Adrenal gland (tissue), 12 donors: Measurements from ENCODE around the gene ATP4B. TPM values are rescaled to one million over a fixed set of nuclear protein-coding genes. Genes with fewer than 3 reads are reported as not detected.

Experiments
- DNase-seq, 7 donors: peaks; one replicate each; pipeline ENCODE4 v3.0.0-alpha.2; 2019 to 2020
- H3K27ac ChIP-seq, 5 donors: fragments of 200-600 bp; sonication (generic) in 4 of 5; 1 replicate in 3 of 5; 2 replicates in 2 of 5; pipeline versions ENCODE4 v1.5.1 to v1.8.0; 2016 to 2020; ENCODE audit warnings: mild to moderate bottlenecking in 1 of 5
- H3K27me3 ChIP-seq: fragments of 200-600 bp; 2 replicates; pipeline ENCODE4 v1.8.0; 2021
- H3K36me3 ChIP-seq, 2 donors: fragments of 200-600 bp; replicated peaks in 1 of 2; 1 replicate in 1 of 2; 2 replicates in 1 of 2; pipeline versions ENCODE4 v1.5.1 to v1.8.0; 2018 to 2022
- H3K4me1 ChIP-seq, 2 donors: fragments of 200-600 bp; replicated peaks in 1 of 2; 1 replicate in 1 of 2; 2 replicates in 1 of 2; pipeline versions ENCODE4 v1.5.1 to v1.8.0; 2018 to 2021
- H3K4me3 ChIP-seq, 4 donors: fragments of 200-600 bp; sonication (generic) in 3 of 4; one replicate each; pipeline ENCODE4 v1.5.1; 2016 to 2018
- H3K9me3 ChIP-seq, 3 donors: fragments of 200-600 bp; sonication (generic) in 1 of 3; replicated peaks in 1 of 3; 1 replicate in 2 of 3; 2 replicates in 1 of 3; pipeline versions ENCODE4 v1.5.1 to v1.8.0; 2016 to 2021
- POLR2A ChIP-seq, 2 donors: fragments of 450-650 bp; IDR thresholded peaks; one replicate each; pipeline ENCODE4 v1.6.1; 2017; ENCODE audit warnings: antibody characterized with exemption in 2 of 2, mild to moderate bottlenecking in 2 of 2, moderate library complexity in 1 of 2
- WGBS, 4 donors: extraction: QIAGEN DNeasy Blood & Tissue Kit in 2 of 4; methylation state at CpG; one replicate each; pipeline versions ENCODE4 v1.1.5 to v1.1.7; 2013 to 2017; 5-methylcytosine and 5-hydroxymethylcytosine counted together
- intact Hi-C, 2 donors: fragments of 100-400 bp; cut with DNase I; formaldehyde crosslinking; loops; one replicate each; pipeline versions ENCODE4 v1.14.1 to v1.15.0; 2022 to 2023
- polyA plus RNA-seq, 3 donors: library from polyadenylated mRNA; stranded (reverse); fragments of 200-250 nt in 2 of 3; fragments of 350-450 nt in 1 of 3; fragmentation: Illumina TruSeq in 1 of 3; extraction: RNeasy Lipid Tissue Mini Kit (QIAGEN cat#74804) in 1 of 3; gene quantifications; one replicate each; pipeline ENCODE4 v1.2.3, GENCODE V29; 2013 to 2014
- total RNA-seq, 9 donors: library from RNA; depleted of rRNA in 4 of 9; stranded (reverse); fragments of >200 nt in 4 of 9; fragments of 120-200 nt in 1 of 9; fragmentation: NEBNext Ultra II Directional in 1 of 9; extraction: Animal tissue kit (Norgen Biotek cat#: 25700) in 1 of 9; gene quantifications; one replicate each; pipeline versions ENCODE4 v1.1.0 to v1.2.4, GENCODE V29; 2013 to 2023
- TF ChIP-seq, protein P1 (sequence below), 6 experiments: fragments of 450-650 bp in 4 of 6; fragments of 200-600 bp in 2 of 6; sonication (generic) in 1 of 6; IDR thresholded peaks; 1 replicate in 5 of 6; 2 replicates in 1 of 6; pipeline versions ENCODE4 v1.5.1 to v1.8.0; 2016 to 2021; ENCODE audit warnings: antibody characterized with exemption in 6 of 6, mild to moderate bottlenecking in 2 of 6, moderate library complexity in 1 of 6
- donor health status: healthy with polysubstance abuse.
- donor health status: Bipolar disorder and iron deficiency.
- donor health status: DM: yes; HTN: yes; CAD: no.
- donor health status: DM: no; HTN: no; CAD: no.
- donor health status: DM: no; HTN: no; CAD: no.
- donor health status: DM: yes; HTN: yes; CAD: no.

Gene ATP4B
- total and polyA plus RNA-seq, 12 donors: 0.17 TPM; not detected in 11

- Histone ChIP-seq H3K27ac (no peak overlapping the region), H3K4me3 (no peak overlapping the region), H3K9me3 (no peaks in the 10 kb centered on the region), H3K36me3 (peaks cover 0 to 10% of the 10 kb centered on the region in 2 donors), H3K27me3 (no peaks in the 10 kb centered on the region), H3K4me1 (no peaks in the 10 kb centered on the region)
- TF ChIP-seq, protein P1, sequence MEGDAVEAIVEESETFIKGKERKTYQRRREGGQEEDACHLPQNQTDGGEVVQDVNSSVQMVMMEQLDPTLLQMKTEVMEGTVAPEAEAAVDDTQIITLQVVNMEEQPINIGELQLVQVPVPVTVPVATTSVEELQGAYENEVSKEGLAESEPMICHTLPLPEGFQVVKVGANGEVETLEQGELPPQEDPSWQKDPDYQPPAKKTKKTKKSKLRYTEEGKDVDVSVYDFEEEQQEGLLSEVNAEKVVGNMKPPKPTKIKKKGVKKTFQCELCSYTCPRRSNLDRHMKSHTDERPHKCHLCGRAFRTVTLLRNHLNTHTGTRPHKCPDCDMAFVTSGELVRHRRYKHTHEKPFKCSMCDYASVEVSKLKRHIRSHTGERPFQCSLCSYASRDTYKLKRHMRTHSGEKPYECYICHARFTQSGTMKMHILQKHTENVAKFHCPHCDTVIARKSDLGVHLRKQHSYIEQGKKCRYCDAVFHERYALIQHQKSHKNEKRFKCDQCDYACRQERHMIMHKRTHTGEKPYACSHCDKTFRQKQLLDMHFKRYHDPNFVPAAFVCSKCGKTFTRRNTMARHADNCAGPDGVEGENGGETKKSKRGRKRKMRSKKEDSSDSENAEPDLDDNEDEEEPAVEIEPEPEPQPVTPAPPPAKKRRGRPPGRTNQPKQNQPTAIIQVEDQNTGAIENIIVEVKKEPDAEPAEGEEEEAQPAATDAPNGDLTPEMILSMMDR (IDR thresholded peaks at IDR 0.05): no peak
- no peak for TF ChIP-seq POLR2A (IDR thresholded peaks at IDR 0.05)
- peak in 1 of 7 donors; percentile 16 for DNase-seq
- WGBS, 4 donors: 84 to 92% (median 87%) methylated on average over 18 to 28 of the region's 28 CpGs
- intact Hi-C loops: no loop called here
These were observed 50.7 kb downstream of the ATP4B start for GRCh38 chr13:113607056-113607888.

DNA sequence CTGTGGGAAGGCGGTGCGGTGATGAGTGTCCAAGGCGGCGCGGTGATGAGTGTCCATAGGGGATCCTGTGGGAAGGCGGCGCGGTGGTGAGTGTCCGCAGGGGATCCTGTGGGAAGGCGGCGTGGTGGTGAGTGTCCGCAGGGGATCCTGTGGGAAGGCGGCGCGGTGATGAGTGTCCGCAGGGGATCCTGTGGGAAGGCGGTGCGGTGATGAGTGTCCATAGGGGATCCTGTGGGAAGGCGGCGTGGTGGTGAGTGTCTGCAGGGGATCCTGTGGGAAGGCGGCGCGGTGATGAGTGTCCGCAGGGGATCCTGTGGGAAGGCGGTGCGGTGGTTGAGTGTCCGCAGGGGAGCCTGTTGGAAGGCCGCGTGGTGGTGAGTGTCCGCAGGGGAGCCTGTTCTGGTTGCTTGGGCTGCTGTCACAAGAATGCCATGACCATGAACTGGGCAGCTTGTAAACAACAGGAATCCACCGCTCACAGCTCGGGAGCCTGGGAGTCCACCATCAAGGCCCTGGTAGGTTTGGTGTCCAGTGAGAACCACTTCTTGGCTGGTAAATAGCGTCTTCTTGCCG, 52.0 kb downstream of the ATP4B start:
- WGBS, 4 donors: 92 to 98% (median 95%) methylated on average over 32 to 34 of the region's 34 CpGs
- no peak overlapping the region for H3K4me3 ChIP-seq
- no peaks in the 10 kb centered on the region for H3K4me1 ChIP-seq
- H3K27ac ChIP-seq: no peak overlapping the region
- no peaks in the 10 kb centered on the region for H3K36me3 ChIP-seq
- no peak for DNase-seq
- no peaks in the 10 kb centered on the region for H3K27me3 ChIP-seq
- no peaks in the 10 kb centered on the region for H3K9me3 ChIP-seq
- no peak for TF ChIP-seq POLR2A (IDR thresholded peaks at IDR 0.05)
- TF ChIP-seq, protein P1 (IDR thresholded peaks at IDR 0.05): no peak
- intact Hi-C loops: no loop called here

DNA sequence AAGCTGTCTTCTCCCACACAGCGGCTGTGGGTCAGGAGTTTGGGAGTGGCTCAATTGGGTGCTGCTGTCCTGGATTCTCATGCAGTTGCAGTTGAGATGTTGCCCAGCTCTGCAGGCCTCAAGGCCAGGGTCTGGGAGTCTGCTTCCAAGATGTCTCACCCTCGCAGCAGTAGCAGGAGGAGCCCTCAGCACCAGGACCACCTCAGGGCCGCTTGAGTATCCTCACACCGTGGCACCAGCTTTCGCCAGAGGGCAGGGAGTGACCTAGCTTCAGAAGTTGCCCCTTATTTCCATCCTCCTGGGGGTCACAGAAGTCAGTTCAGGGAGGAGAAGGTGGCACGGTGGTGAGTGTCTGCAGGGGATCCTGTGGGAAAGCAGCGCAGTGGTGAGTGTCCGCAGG, 52.5 kb downstream of the ATP4B start:
- Histone ChIP-seq H3K9me3 (no peaks in the 10 kb centered on the region), H3K36me3 (no peaks in the 10 kb centered on the region), H3K4me3 (no peak overlapping the region), H3K27ac (no peak overlapping the region), H3K27me3 (no peaks in the 10 kb centered on the region), H3K4me1 (no peaks in the 10 kb centered on the region)
- 93 to 98% (median 98%) methylated on average over 4 to 8 of the region's 8 CpGs for WGBS, 4 donors
- intact Hi-C loops: no loop called here
- DNase-seq: no peak
- TF ChIP-seq, protein P1 (IDR thresholded peaks at IDR 0.05): no peak
- TF ChIP-seq POLR2A (IDR thresholded peaks at IDR 0.05): no peak

- intact Hi-C loops: no loop called here
- Histone ChIP-seq H3K36me3 (no peaks in the 10 kb centered on the region), H3K4me3 (no peak overlapping the region), H3K4me1 (no peaks in the 10 kb centered on the region), H3K27ac (no peak overlapping the region), H3K27me3 (no peaks in the 10 kb centered on the region), H3K9me3 (no peaks in the 10 kb centered on the region)
- TF ChIP-seq, protein P1 (IDR thresholded peaks at IDR 0.05): no peak
- no peak for TF ChIP-seq POLR2A (IDR thresholded peaks at IDR 0.05)
- WGBS, 4 donors: 80 to 100% (median 93%) methylated on average over 1 of the region's 1 CpG
- no peak for DNase-seq
These were observed 53.8 kb downstream of the ATP4B start for GRCh38 chr13:113604186-113604585.
